Measurements from ENCODE around the gene KCNQ1OT1.

KCNQ1OT1 gene

GRCh38 chr11:2691991-2692875, 7.6 kb downstream of the KCNQ1OT1 start:
- no peak for TF ChIP-seq CTCF (IDR thresholded peaks at IDR 0.05)
- Histone ChIP-seq H3K9me3 (no peaks in the 10 kb centered on the region), H3K4me1 (peaks cover 0 to 14% (median 8%) of the 10 kb centered on the region in 4 donors), H3K36me3 (no peaks in the 10 kb centered on the region), H3K27ac (no peak overlapping the region), H3K27me3 (no peaks in the 10 kb centered on the region), H3K4me3 (no peak overlapping the region)
- peak; percentile 6 to 19 for DNase-seq
- intact Hi-C loops (cut with DNase I; ENCODE audit: low total_unique reads), result loop anchor here (5.0 kb wide), 1 partner anchor 160 kb away; no protein-coding TSS in a partner anchor

- peak; percentile 2 to 59 for DNase-seq
- H3K36me3 ChIP-seq, result no peaks in the 10 kb centered on the region
- H3K27me3 ChIP-seq, result no peaks in the 10 kb centered on the region
- TF ChIP-seq CTCF (IDR thresholded peaks at IDR 0.05), result no peak
- H3K4me1 ChIP-seq, result peaks cover 0 to 14% (median 5%) of the 10 kb centered on the region in 4 donors
- H3K9me3 ChIP-seq, result no peaks in the 10 kb centered on the region
- no peak overlapping the region for H3K4me3 ChIP-seq
- intact Hi-C loops (cut with DNase I; ENCODE audit: low total_unique reads), result loop anchor here (5.0 kb wide), 1 partner anchor 159 kb away; no protein-coding TSS in a partner anchor
- H3K27ac ChIP-seq, result no peak overlapping the region
These were observed 8.4 kb downstream of the KCNQ1OT1 start for GRCh38 chr11:2691355-2691761.

- Histone ChIP-seq H3K4me1 (peaks cover 0 to 14% (median 4%) of the 10 kb centered on the region in 4 donors), H3K9me3 (no peaks in the 10 kb centered on the region), H3K27me3 (no peaks in the 10 kb centered on the region), H3K4me3 (no peak overlapping the region), H3K27ac (no peak overlapping the region), H3K36me3 (no peaks in the 10 kb centered on the region)
- intact Hi-C loops (cut with DNase I; ENCODE audit: low total_unique reads), result loop anchor here (5.0 kb wide), 1 partner anchor 158 kb away; no protein-coding TSS in a partner anchor
- peak; percentile 11 to 14 for DNase-seq
- TF ChIP-seq CTCF (IDR thresholded peaks at IDR 0.05), result no peak
These were observed 9.0 kb downstream of the KCNQ1OT1 start for GRCh38 chr11:2690596-2691354.

- Histone ChIP-seq H3K36me3 (no peaks in the 10 kb centered on the region), H3K27me3 (no peaks in the 10 kb centered on the region), H3K9me3 (no peaks in the 10 kb centered on the region), H3K4me3 (no peak overlapping the region), H3K4me1 (peaks cover 0 to 14% (median 4%) of the 10 kb centered on the region in 4 donors), H3K27ac (no peak overlapping the region)
- intact Hi-C loops (cut with DNase I; ENCODE audit: low total_unique reads), result loop anchor here (5.0 kb wide), 1 partner anchor 158 kb away; no protein-coding TSS in a partner anchor
- no peak for TF ChIP-seq CTCF (IDR thresholded peaks at IDR 0.05)
- DNase-seq, result peak; percentile 6 to 40
These were observed 9.9 kb downstream of the KCNQ1OT1 start for GRCh38 chr11:2689651-2690575.
